ENCODE results near the gene WNT16.

Gene WNT16

GRCh38 chr7:121341933-121342332 is 13.1 kb downstream of the WNT16 start:
- no peak overlapping the region for H3K27ac ChIP-seq
- ChIA-PET POLR2A (ENCODE audit: low non-redundant PET) (no interaction called here), CTCF (no interaction called here)
- DNase-seq (ENCODE audit: low spot score), result no peak
- TF ChIP-seq CTCF (conservative IDR thresholded peaks at IDR 0.05; ENCODE audit: low read depth), result no peak

- ChIA-PET POLR2A (ENCODE audit: low non-redundant PET) (no interaction called here), CTCF (no interaction called here)
- H3K27ac ChIP-seq, result no peak overlapping the region
- DNase-seq (ENCODE audit: low spot score), result no peak
- no peak for TF ChIP-seq CTCF (conservative IDR thresholded peaks at IDR 0.05; ENCODE audit: low read depth)
Observed at GRCh38 chr7:121342631-121343030, 13.8 kb downstream of the WNT16 start.

- no peak overlapping the region for H3K27ac ChIP-seq
- ChIA-PET POLR2A (ENCODE audit: low non-redundant PET) (no interaction called here), CTCF (no interaction called here)
- no peak for DNase-seq (ENCODE audit: low spot score)
- TF ChIP-seq CTCF (conservative IDR thresholded peaks at IDR 0.05; ENCODE audit: low read depth), result no peak
Observed at GRCh38 chr7:121343302-121343701, 14.5 kb downstream of the WNT16 start.

GRCh38 chr7:121344093-121344492 is 15.3 kb downstream of the WNT16 start:
- ChIA-PET CTCF (no interaction called here), POLR2A (ENCODE audit: low non-redundant PET) (no interaction called here)
- DNase-seq (ENCODE audit: low spot score), result no peak
- H3K27ac ChIP-seq, result no peak overlapping the region
- TF ChIP-seq CTCF (conservative IDR thresholded peaks at IDR 0.05; ENCODE audit: low read depth), result no peak

GRCh38 chr7:121344497-121344896 is 15.7 kb downstream of the WNT16 start:
- POLR2A ChIA-PET (ENCODE audit: low non-redundant PET), result no interaction called here
- H3K27ac ChIP-seq, result no peak overlapping the region
- no peak for DNase-seq (ENCODE audit: low spot score)
- no peak for TF ChIP-seq CTCF (conservative IDR thresholded peaks at IDR 0.05; ENCODE audit: low read depth)
- CTCF ChIA-PET, result interaction anchor here (0.7 kb wide), 1 partner anchor 203 kb away, joined by 3 read pairs; no protein-coding TSS in a partner anchor

- CTCF ChIA-PET, result interaction anchor here (0.7 to 1.0 kb wide), 3 partner anchors 9 to 39 kb away, joined by 3 to 4 read pairs (median 3); no protein-coding TSS in a partner anchor
- DNase-seq (ENCODE audit: low spot score), result no peak
- TF ChIP-seq CTCF (conservative IDR thresholded peaks at IDR 0.05; ENCODE audit: low read depth), result no peak
- POLR2A ChIA-PET (ENCODE audit: low non-redundant PET), result no interaction called here
- H3K27ac ChIP-seq, result no peak overlapping the region
Observed at GRCh38 chr7:121351682-121352081, 22.9 kb downstream of the WNT16 start.

GRCh38 chr7:121352323-121352722 is 23.5 kb downstream of the WNT16 start:
- H3K27ac ChIP-seq, result no peak overlapping the region
- ChIA-PET CTCF (interaction anchor here (1.0 to 1.3 kb wide), 2 partner anchors 15 to 21 kb away, joined by 4 to 5 read pairs; no protein-coding TSS in a partner anchor), POLR2A (ENCODE audit: low non-redundant PET) (no interaction called here)
- no peak for DNase-seq (ENCODE audit: low spot score)
- TF ChIP-seq CTCF (conservative IDR thresholded peaks at IDR 0.05; ENCODE audit: low read depth), result no peak

Measured in RWPE1 (cell line).